Measurements from ENCODE around the gene ZMYM2.

GRCh38 chr13:19959831-19960652 lies 1.5 kb downstream of the ZMYM2 start:
- TF ChIP-seq, protein P1, sequence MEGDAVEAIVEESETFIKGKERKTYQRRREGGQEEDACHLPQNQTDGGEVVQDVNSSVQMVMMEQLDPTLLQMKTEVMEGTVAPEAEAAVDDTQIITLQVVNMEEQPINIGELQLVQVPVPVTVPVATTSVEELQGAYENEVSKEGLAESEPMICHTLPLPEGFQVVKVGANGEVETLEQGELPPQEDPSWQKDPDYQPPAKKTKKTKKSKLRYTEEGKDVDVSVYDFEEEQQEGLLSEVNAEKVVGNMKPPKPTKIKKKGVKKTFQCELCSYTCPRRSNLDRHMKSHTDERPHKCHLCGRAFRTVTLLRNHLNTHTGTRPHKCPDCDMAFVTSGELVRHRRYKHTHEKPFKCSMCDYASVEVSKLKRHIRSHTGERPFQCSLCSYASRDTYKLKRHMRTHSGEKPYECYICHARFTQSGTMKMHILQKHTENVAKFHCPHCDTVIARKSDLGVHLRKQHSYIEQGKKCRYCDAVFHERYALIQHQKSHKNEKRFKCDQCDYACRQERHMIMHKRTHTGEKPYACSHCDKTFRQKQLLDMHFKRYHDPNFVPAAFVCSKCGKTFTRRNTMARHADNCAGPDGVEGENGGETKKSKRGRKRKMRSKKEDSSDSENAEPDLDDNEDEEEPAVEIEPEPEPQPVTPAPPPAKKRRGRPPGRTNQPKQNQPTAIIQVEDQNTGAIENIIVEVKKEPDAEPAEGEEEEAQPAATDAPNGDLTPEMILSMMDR (IDR thresholded peaks at IDR 0.05; ENCODE audit: low read depth, low read length): peak; percentile 79
- no peak for TF ChIP-seq EZH2phosphoT487 (IDR thresholded peaks at IDR 0.05; ENCODE audit: low read depth)

All from OCI-LY3 (cell line).